GM12801 (cell line): Measurements from ENCODE around the gene MEP1A.

Experiments
- CTCF ChIP-seq: IDR thresholded peaks from one replicate; pipeline ENCODE4 v1.5.1; 2011; ENCODE audit warnings: control low read depth; ENCODE audit not compliant: insufficient read length; ENCODE audit errors: extremely low read depth

Gene MEP1A

GRCh38 chr6:46764961-46765360 is 28.2 kb upstream of the MEP1A start:
- TF ChIP-seq CTCF = no peak

GRCh38 chr6:46772016-46772415 is 21.2 kb upstream of the MEP1A start:
- no peak for TF ChIP-seq CTCF

GRCh38 chr6:46772762-46773161 is 20.4 kb upstream of the MEP1A start:
- no peak for TF ChIP-seq CTCF

GRCh38 chr6:46773201-46773855 is 19.9 kb upstream of the MEP1A start:
- no peak for TF ChIP-seq CTCF

GRCh38 chr6:46776070-46776712 is 17.0 kb upstream of the MEP1A start:
- no peak for TF ChIP-seq CTCF

- no peak for TF ChIP-seq CTCF
These were observed 15.5 kb upstream of the MEP1A start for GRCh38 chr6:46777476-46778346.
